Testis (tissue), 2 donors: Measurements from ENCODE around the gene RIPOR2.
A peak's percentile ranks its signal among the peaks of the same experiment; 100 is the strongest.

Experiments
- CTCF ChIP-seq, 3 experiments: fragments of 450-650 bp in 2 of 3; fragments of 200-600 bp in 1 of 3; sonication (generic) in 1 of 3; IDR thresholded peaks; one replicate each; pipeline ENCODE4 v1.5.1; 2016 to 2019; ENCODE audit warnings: antibody characterized with exemption in 3 of 3, mild to moderate bottlenecking in 2 of 3, moderate library complexity in 1 of 3
- POLR2A ChIP-seq: fragments of 450-650 bp; IDR thresholded peaks from one replicate; pipeline ENCODE4 v1.6.1; 2017; ENCODE audit warnings: antibody characterized with exemption, mild to moderate bottlenecking, moderate library complexity

DNA sequence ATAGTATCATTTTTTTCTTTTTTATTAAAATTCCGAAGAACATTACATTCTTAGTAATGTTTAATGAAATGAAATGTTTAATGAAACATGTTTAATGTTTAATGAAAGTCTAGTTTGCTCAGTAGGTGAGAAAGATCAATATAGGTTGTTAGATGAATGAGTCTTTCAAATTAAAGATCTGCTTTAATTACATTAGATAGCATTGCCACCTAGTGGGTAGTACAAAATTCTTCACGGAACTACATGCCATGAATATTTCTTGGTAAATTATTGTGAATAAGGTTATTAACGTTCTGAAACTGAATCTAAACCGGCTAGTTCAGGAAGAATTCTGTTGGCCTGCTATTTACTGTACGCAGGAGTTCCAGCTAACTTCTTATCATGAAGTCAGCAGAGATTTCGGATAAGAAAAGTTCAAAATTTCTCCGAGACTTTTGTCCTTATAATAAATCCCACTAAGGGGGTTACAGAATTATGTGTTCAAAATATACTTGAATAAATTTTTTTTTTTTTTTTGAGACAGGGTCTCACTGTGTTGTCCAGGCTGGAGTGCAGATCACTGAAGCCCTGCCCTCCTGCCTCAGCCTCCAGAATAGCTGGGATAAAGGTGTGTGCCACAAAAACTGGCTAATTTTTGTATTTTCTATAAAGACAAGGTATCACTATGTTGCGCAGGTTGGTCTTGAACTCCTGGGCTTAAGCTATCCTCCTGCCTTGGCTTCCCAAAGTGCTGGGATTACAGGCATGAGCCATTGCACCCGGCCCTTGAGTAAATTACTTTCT, 168.9 kb downstream of the RIPOR2 start:
- TF ChIP-seq POLR2A, result no peak
- TF ChIP-seq CTCF (IDR thresholded peaks at IDR 0.05), result peak in 2 of 3 experiments; percentile 26 to 43
